A673 (cell line): ENCODE results near the gene AIFM3. TPM values are rescaled to one million over a fixed set of nuclear protein-coding genes. Genes with fewer than 3 reads are reported as not detected.

Experiments used
- BruUV-seq: library from RNA; stranded (reverse); fragments of 400-500 nt; replicated peaks from 2 replicates; lab custom pipeline; 2021; lab: Mats Ljungman, UMichigan
- CTCF ChIA-PET: fragments of 300-600 bp; sonication (Branson Sonifier 250); formaldehyde crosslinking; loops from one replicate; lab custom pipeline; 2022; ENCODE audit warnings: antibody characterized with exemption; lab: Charles Lee
- POLR2A ChIA-PET: fragments of 300-600 bp; sonication (Branson Sonifier 250); formaldehyde crosslinking; loops from one replicate; lab custom pipeline; 2022; ENCODE audit warnings: antibody characterized with exemption; ENCODE audit not compliant: low non-redundant PET; lab: Charles Lee
- DNase-seq: peaks from one replicate; pipeline ENCODE4 v3.0.0-alpha.2; 2015; ENCODE audit warnings: low spot score
- H3K27ac ChIP-seq: fragments of 200-600 bp; sonication (generic); 2 replicates; pipeline ENCODE4 v1.5.1; 2016; ENCODE audit warnings: mixed run types, low read depth, mild to moderate bottlenecking, mixed read lengths, antibody characterized with exemption, low read length; ENCODE audit not compliant: poor library complexity, severe bottlenecking
- H3K27me3 ChIP-seq: fragments of 200-600 bp; sonication (generic); replicated peaks from 2 replicates; pipeline ENCODE4 v1.6.1; 2017; ENCODE audit warnings: mixed run types, low read depth, mild to moderate bottlenecking, mixed read lengths, antibody characterized with exemption, low read length; ENCODE audit not compliant: insufficient read depth, poor library complexity
- H3K36me3 ChIP-seq: fragments of 200-600 bp; sonication (generic); 2 replicates; pipeline ENCODE4 v1.6.1; 2016; ENCODE audit warnings: mixed run types, mild to moderate bottlenecking, mixed read lengths, antibody characterized with exemption, low read length; ENCODE audit not compliant: insufficient read depth, poor library complexity, severe bottlenecking
- H3K4me1 ChIP-seq: fragments of 200-600 bp; sonication (generic); 2 replicates; pipeline ENCODE4 v1.6.1; 2017; ENCODE audit warnings: mixed run types, mild to moderate bottlenecking, mixed read lengths, antibody characterized with exemption, low read length; ENCODE audit not compliant: insufficient read depth, poor library complexity, severe bottlenecking
- H3K4me3 ChIP-seq: fragments of 200-600 bp; sonication (generic); 2 replicates; pipeline ENCODE4 v1.5.1; 2016; ENCODE audit warnings: low read depth, mixed run types, mild to moderate bottlenecking, mixed read lengths, low read length; ENCODE audit not compliant: poor library complexity, severe bottlenecking
- H3K9me3 ChIP-seq: fragments of 200-600 bp; sonication (generic); 2 replicates; pipeline ENCODE4 v1.6.1; 2016; ENCODE audit warnings: mixed run types, low read depth, mild to moderate bottlenecking, mixed read lengths, antibody characterized with exemption, low read length; ENCODE audit not compliant: poor library complexity, severe bottlenecking
- CTCF ChIP-seq: fragments of 300-800, 200-600 bp; sonication (generic); conservative IDR thresholded peaks from 2 replicates; pipeline ENCODE4 v1.5.1; 2017; ENCODE audit warnings: low read depth, mild to moderate bottlenecking, antibody characterized with exemption, low read length, moderate library complexity, mixed read lengths
- EZH2 ChIP-seq: fragments of 200-600 bp; sonication (generic); IDR thresholded peaks from 2 replicates; pipeline ENCODE4 v1.6.1; 2017; ENCODE audit warnings: borderline replicate concordance, low read depth, mild to moderate bottlenecking, mixed read lengths, antibody characterized with exemption, low read length; ENCODE audit not compliant: poor library complexity, severe bottlenecking
- intact Hi-C: fragments of 100-400 bp; cut with micrococcal nuclease; formaldehyde crosslinking; loops from one replicate; pipeline ENCODE4 v1.10.0; 2022; ENCODE audit not compliant: unreplicated experiment
- total RNA-seq: library from RNA; stranded (reverse); gene quantifications from 2 replicates; pipeline ENCODE4 v1.2.3, GENCODE V29; 2021

The AIFM3 gene
- total RNA-seq, 1 experiment from 2014 or later, result not detected

- intact Hi-C loops, result no loop called here
- Histone ChIP-seq H3K27ac (no peak overlapping the region), H3K36me3 (peaks cover 41% of the 10 kb centered on the region), H3K9me3 (no peaks in the 10 kb centered on the region), H3K4me1 (no peaks in the 10 kb centered on the region), H3K4me3 (no peak overlapping the region), H3K27me3 (no peaks in the 10 kb centered on the region)
- ChIA-PET CTCF (no interaction called here), POLR2A (interaction anchor here (0.6 kb wide), 1 partner anchor 58 kb away, joined by 5 read pairs; no protein-coding TSS in a partner anchor)
- TF ChIP-seq EZH2 (no peak), CTCF (no peak)
- DNase-seq, result no peak
- BruUV-seq, result no TSS peak
These were observed 15.1 kb upstream of the AIFM3 start for GRCh38 chr22:20951932-20952380.

- DNase-seq, result no peak
- peaks cover 41% of the 10 kb centered on the region for H3K36me3 ChIP-seq
- H3K4me1 ChIP-seq, result no peaks in the 10 kb centered on the region
- POLR2A ChIA-PET, result interaction anchor here (0.6 kb wide), 1 partner anchor 59 kb away, joined by 5 read pairs; no protein-coding TSS in a partner anchor
- TF ChIP-seq CTCF (no peak), EZH2 (no peak)
- no peaks in the 10 kb centered on the region for H3K9me3 ChIP-seq
- no peak overlapping the region for H3K27ac ChIP-seq
- no peak overlapping the region for H3K4me3 ChIP-seq
- intact Hi-C loops, result no loop called here
- no TSS peak for BruUV-seq
- no peaks in the 10 kb centered on the region for H3K27me3 ChIP-seq
- CTCF ChIA-PET, result no interaction called here
These were observed 14.3 kb upstream of the AIFM3 start for GRCh38 chr22:20952544-20953341.

GRCh38 chr22:20953342-20953608, 13.8 kb upstream of the AIFM3 start:
- peaks cover 41% of the 10 kb centered on the region for H3K36me3 ChIP-seq

More at GRCh38 chr22:20953342-20953608, 13.8 kb upstream of the AIFM3 start:
- Histone ChIP-seq H3K4me1 (no peaks in the 10 kb centered on the region), H3K27ac (no peak overlapping the region), H3K9me3 (no peaks in the 10 kb centered on the region), H3K4me3 (no peak overlapping the region), H3K27me3 (no peaks in the 10 kb centered on the region)
- ChIA-PET CTCF (no interaction called here), POLR2A (no interaction called here)
- intact Hi-C loops, result no loop called here
- TF ChIP-seq EZH2, result no peak
- TF ChIP-seq CTCF, result no peak
- BruUV-seq, result no TSS peak
- no peak for DNase-seq
